ENCODE measurements around the gene PANK2. TPM values are rescaled to one million over a fixed set of nuclear protein-coding genes. Genes with fewer than 3 reads are reported as not detected.
"Not testable (repeated sequence)": the region's sequence is repeated elsewhere in the genome, so short reads cannot be mapped to it uniquely, and the experiment has no call there.

The PANK2 gene
- total RNA-seq, 1 experiment from 2014 or later, result 62.7 TPM

- TF ChIP-seq AFF4 (CRISPR knock-in tag; IDR thresholded peaks at IDR 0.05; ENCODE audit: borderline replicate concordance) (0 out of 2 replicates have a peak, but pooled peaks have one; percentile 68), CREM (CRISPR knock-in tag; IDR thresholded peaks at IDR 0.05) (0 out of 2 replicates have a peak, but pooled peaks have one; percentile 24), ZBTB21 (CRISPR knock-in tag; IDR thresholded peaks at IDR 0.05; ENCODE audit: borderline replicate concordance) (peak; percentile 38; the same call in 1 of the 2 replicates), ETV6 (CRISPR knock-in tag; IDR thresholded peaks at IDR 0.05) (peak; percentile 75), FOXJ3 (CRISPR knock-in tag; IDR thresholded peaks at IDR 0.05; ENCODE audit: borderline replicate concordance) (no peak), TP53 (CRISPR knock-in tag; IDR thresholded peaks at IDR 0.05) (peak; percentile 37; the same call in 1 of the 2 replicates), SMAD4 (CRISPR knock-in tag; IDR thresholded peaks at IDR 0.05) (no peak), PRRX2 (CRISPR knock-in tag; IDR thresholded peaks at IDR 0.05) (no peak), ARID4B (CRISPR knock-in tag; IDR thresholded peaks at IDR 0.05; ENCODE audit: borderline replicate concordance) (peak; percentile 45; the same call in 1 of the 2 replicates), RORB (CRISPR knock-in tag; IDR thresholded peaks at IDR 0.05) (no peak), NFYB (CRISPR knock-in tag; conservative IDR thresholded peaks at IDR 0.05; ENCODE audit: low read depth) (peak; percentile 100), GRHL2 (CRISPR knock-in tag; IDR thresholded peaks at IDR 0.05; ENCODE audit: insufficient replicate concordance, severe bottlenecking) (no peak), ZNF416 (CRISPR knock-in tag; IDR thresholded peaks at IDR 0.05) (no peak), SP1 (CRISPR knock-in tag; conservative IDR thresholded peaks at IDR 0.05) (peak; percentile 90), FOXK1 (CRISPR knock-in tag; IDR thresholded peaks at IDR 0.05) (peak; percentile 52; the same call in 1 of the 2 replicates), NR2C2 (CRISPR knock-in tag; IDR thresholded peaks at IDR 0.05) (no peak; the same call in 1 of the 2 replicates), TEAD1 (CRISPR knock-in tag; IDR thresholded peaks at IDR 0.05) (peak; percentile 53; the same call in 1 of the 2 replicates), ZNF671 (CRISPR knock-in tag; IDR thresholded peaks at IDR 0.05) (no peak)
- TF ChIP-seq, protein P1, sequence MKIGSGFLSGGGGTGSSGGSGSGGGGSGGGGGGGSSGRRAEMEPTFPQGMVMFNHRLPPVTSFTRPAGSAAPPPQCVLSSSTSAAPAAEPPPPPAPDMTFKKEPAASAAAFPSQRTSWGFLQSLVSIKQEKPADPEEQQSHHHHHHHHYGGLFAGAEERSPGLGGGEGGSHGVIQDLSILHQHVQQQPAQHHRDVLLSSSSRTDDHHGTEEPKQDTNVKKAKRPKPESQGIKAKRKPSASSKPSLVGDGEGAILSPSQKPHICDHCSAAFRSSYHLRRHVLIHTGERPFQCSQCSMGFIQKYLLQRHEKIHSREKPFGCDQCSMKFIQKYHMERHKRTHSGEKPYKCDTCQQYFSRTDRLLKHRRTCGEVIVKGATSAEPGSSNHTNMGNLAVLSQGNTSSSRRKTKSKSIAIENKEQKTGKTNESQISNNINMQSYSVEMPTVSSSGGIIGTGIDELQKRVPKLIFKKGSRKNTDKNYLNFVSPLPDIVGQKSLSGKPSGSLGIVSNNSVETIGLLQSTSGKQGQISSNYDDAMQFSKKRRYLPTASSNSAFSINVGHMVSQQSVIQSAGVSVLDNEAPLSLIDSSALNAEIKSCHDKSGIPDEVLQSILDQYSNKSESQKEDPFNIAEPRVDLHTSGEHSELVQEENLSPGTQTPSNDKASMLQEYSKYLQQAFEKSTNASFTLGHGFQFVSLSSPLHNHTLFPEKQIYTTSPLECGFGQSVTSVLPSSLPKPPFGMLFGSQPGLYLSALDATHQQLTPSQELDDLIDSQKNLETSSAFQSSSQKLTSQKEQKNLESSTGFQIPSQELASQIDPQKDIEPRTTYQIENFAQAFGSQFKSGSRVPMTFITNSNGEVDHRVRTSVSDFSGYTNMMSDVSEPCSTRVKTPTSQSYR (CRISPR knock-in tag; IDR thresholded peaks at IDR 0.05), result peak; percentile 92; the same call in 1 of the 2 replicates
- TF ChIP-seq, protein P2, sequence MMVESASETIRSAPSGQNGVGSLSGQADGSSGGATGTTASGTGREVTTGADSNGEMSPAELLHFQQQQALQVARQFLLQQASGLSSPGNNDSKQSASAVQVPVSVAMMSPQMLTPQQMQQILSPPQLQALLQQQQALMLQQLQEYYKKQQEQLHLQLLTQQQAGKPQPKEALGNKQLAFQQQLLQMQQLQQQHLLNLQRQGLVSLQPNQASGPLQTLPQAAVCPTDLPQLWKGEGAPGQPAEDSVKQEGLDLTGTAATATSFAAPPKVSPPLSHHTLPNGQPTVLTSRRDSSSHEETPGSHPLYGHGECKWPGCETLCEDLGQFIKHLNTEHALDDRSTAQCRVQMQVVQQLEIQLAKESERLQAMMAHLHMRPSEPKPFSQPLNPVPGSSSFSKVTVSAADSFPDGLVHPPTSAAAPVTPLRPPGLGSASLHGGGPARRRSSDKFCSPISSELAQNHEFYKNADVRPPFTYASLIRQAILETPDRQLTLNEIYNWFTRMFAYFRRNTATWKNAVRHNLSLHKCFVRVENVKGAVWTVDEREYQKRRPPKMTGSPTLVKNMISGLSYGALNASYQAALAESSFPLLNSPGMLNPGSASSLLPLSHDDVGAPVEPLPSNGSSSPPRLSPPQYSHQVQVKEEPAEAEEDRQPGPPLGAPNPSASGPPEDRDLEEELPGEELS (CRISPR knock-in tag; IDR thresholded peaks at IDR 0.05), result peak; percentile 74
- TF ChIP-seq, protein P3, sequence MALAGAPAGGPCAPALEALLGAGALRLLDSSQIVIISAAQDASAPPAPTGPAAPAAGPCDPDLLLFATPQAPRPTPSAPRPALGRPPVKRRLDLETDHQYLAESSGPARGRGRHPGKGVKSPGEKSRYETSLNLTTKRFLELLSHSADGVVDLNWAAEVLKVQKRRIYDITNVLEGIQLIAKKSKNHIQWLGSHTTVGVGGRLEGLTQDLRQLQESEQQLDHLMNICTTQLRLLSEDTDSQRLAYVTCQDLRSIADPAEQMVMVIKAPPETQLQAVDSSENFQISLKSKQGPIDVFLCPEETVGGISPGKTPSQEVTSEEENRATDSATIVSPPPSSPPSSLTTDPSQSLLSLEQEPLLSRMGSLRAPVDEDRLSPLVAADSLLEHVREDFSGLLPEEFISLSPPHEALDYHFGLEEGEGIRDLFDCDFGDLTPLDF (CRISPR knock-in tag; IDR thresholded peaks at IDR 0.05), result peak; percentile 49; the same call in 1 of the 2 replicates
Measured at GRCh38 chr20:3888622-3889488, at the start of gene PANK2 (continued).

DNA sequence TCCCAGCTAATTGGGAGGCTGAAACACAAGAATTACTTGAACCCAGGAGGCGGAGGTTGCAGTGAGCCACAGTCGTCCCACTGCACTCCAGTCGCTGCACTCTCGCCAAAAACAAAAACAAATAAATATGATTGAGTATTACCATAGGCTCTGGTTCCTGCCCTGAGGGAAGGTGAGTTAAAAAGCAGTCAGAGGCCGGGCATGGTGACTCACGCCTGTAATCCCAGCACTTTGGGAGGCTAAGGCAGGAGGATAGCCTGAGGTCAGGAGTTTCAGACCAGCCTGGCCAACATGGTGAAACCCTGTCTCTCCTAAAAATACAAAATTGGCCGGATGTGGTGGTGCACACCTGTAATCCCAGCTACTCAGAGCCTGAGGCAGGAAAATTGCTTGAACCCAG lies 49.0 kb upstream of the PANK2 start:
- H3K9me3 Mint-ChIP-seq, POLR2A ChIA-PET, ATAC-seq: not testable (repeated sequence)

More for the DNA sequence above, 49.0 kb upstream of the PANK2 start:
- CTCF ChIA-PET, result interaction anchor here (1.7 kb wide), 1 partner anchor 19 kb away, joined by 5 read pairs; the partner anchor contains the start of gene AP5S1
- DNase-seq (ENCODE audit: low spot score); H3K36me3 Mint-ChIP-seq; H3K27ac Mint-ChIP-seq; H3K4me1 Mint-ChIP-seq; H3K4me3 Mint-ChIP-seq; H3K27me3 Mint-ChIP-seq (ENCODE audit: low read depth): not testable (repeated sequence)
